ENCODE results near the gene CEP89.
"Not testable (repeated sequence)": the region's sequence is repeated elsewhere in the genome, so short reads cannot be mapped to it uniquely, and the experiment has no call there.

Gene CEP89

DNA sequence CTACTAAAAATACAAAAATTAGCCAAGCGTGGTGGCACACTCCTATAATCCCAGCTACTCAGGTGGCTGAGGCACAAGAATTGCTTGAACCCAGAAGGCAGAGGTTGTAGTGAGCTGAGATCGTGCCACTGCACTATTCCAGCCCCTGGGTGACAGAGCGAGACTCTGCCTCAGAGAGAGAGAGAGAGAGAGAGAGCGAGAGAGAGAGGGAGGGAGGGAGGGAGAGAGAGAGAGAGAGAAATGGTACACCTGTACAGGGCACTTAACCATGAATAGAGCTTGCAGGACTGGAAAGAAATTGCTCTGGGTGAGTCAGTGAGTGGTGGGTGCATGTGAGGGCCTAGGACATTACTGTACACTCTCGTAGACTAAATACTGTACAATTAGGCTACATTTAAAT is 61.7 kb downstream of the CEP89 start:
- DNase-seq: no peak
- in situ Hi-C loops (cut with HindIII; ENCODE audit: low pct_ligation_motif_present, low pct_unique_long_range_greater_than_20kb, low sequenced_read_pairs): no loop called here

DNA sequence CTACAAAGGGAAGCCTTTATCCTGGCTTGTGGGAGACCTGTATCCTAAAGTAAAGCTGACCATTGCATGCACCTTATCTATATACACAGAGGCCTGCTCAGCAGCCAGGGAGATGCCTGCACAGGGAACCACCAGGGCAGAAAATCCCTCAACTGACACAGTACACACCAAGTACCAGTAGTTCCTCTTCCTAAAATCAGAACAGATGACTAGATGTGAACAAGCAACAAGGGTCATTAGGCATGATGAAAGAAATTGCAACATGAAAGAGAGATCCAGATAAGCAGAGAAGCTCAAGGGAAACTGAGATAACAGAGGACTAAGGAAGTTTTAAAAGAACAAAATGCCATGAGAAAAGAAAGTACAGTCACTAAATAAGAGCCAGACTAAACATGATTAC is 62.5 kb downstream of the CEP89 start:
- in situ Hi-C loops (cut with HindIII; ENCODE audit: low pct_ligation_motif_present, low pct_unique_long_range_greater_than_20kb, low sequenced_read_pairs): no loop called here
- no peak for DNase-seq

DNA sequence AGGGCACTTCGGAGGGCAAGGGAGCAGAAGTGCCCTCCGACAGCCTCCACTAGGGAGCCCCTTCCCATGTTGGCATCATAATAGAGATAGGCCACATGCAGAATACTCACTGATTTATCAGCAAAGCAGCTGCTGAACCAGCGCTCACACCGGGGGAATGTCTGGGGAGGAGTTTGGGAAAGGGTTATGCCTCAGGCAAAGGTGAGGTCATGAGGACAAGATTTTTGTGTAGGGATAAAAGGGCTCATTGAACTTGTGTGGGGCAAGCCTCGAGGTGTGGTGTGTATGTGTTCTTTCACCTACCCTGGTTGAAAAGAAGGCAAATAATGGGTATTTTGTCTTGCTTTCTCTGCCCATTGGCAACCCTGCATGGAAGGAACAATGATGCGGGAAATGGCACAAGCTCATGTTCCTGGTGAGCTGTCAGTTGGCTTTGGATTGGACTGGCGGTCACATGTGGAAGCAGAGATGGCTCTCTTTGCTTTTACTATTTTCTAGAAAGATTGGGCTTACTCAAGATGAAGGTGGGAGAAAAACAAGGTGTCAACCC is 63.0 kb downstream of the CEP89 start:
- in situ Hi-C loops (cut with HindIII; ENCODE audit: low pct_ligation_motif_present, low pct_unique_long_range_greater_than_20kb, low sequenced_read_pairs): no loop called here
- no peak for DNase-seq

DNA sequence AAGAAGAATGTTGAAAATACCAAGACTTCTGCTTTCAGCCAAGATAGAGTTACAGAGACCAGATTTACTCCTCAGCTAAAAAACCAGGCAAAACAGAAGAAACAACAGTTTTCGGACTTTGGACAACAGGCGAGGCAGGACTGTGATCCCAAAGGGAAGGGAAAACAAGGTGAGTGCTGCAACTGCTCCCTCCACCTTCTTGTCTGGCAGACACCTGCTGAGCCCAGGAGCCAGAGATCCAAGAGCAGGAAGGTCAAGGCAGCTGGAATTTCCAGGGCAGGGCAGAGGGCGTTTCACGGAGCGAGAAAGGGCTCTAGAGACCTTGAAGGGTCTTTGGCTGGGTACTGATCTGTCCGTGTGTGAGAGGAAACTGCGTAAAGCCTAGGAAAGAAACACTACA is 69.3 kb downstream of the CEP89 start:
- DNase-seq: no peak
- in situ Hi-C loops (cut with HindIII; ENCODE audit: low pct_ligation_motif_present, low pct_unique_long_range_greater_than_20kb, low sequenced_read_pairs): no loop called here

DNA sequence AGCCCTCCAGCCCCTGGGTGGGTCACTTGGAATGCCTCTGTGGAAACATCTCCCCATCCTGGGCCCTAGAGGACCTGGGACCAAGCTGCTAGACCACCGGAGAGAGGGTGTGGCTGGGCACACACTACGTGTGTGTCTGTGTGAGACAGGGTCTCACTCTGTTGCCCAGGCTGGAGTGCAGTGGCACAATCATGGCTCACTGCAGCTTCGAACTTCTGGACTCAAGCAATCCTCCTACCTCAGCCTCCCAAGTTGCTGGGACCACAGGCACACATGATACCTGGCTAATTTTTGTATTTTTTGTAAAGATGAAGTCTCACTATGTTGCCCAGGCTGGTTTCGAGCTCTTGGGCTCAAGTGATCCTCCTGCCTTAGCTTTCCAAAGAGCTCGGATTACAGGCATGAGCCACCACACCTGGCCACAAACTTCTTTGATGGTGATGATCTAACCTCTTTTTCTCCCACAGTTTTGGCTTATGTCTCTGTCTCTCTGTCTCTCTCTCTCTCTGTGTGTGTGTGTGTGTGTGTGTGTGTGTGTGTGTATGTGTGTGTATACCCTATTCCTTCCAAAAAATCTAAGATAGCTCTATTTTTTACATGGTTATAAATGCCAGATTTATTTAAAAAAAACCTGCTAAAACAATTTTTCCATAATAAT is 70.1 kb downstream of the CEP89 start:
- in situ Hi-C loops (cut with HindIII; ENCODE audit: low pct_ligation_motif_present, low pct_unique_long_range_greater_than_20kb, low sequenced_read_pairs): no loop called here
- DNase-seq: no peak

DNA sequence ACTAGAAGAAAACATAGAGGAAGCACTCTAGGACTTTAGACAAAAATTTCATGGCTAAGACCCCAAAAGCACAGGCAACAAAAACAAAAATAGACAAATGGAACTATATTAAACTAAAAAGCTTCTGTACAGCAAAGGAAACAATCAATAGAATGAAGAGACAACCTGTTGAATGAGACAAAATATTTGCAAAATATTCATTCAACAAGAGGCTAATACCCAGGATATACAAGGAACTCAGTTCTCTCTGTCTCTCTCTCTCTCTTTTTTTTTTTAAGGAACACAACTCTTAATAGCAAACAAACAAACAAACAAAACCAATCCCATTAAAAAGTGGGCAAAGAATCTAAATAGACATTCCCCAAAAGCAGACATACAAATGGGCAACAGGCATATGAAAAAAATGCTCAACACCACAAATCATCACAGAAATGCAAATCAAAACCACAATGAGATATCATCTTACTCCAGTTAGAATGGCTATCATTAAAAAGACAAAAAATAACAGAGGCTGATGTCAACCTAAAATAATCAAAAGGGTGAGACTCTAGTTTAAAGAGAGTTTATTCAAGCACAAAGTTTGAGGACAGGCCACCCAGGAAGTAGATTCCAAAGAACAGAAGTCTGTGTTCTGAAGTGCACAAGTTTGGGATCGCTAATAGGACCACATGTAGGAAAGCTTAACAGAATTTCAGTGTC is 75.1 kb downstream of the CEP89 start:
- DNase-seq: no peak
- in situ Hi-C loops (cut with HindIII; ENCODE audit: low pct_ligation_motif_present, low pct_unique_long_range_greater_than_20kb, low sequenced_read_pairs): no loop called here

DNA sequence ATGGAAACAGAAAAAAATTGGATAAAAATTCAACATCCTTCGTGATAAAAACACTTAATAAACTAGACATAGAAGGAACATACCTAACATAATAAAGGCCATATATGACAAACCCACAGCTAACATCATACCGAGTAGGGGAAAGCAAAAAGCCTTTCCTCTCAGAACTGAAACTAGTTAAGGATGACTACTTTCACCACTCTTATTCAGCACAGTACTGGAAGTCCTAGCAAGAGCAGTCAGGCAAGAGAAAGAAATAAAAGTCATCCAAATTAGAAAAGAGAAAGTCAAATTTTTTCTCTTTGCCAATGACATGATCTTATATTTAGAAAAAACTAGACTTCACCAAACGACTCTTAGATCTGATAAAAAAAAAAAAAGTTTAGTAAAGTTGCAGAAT is 76.4 kb downstream of the CEP89 start:
- in situ Hi-C loops (cut with HindIII; ENCODE audit: low pct_ligation_motif_present, low pct_unique_long_range_greater_than_20kb, low sequenced_read_pairs): no loop called here
- DNase-seq: no peak

DNA sequence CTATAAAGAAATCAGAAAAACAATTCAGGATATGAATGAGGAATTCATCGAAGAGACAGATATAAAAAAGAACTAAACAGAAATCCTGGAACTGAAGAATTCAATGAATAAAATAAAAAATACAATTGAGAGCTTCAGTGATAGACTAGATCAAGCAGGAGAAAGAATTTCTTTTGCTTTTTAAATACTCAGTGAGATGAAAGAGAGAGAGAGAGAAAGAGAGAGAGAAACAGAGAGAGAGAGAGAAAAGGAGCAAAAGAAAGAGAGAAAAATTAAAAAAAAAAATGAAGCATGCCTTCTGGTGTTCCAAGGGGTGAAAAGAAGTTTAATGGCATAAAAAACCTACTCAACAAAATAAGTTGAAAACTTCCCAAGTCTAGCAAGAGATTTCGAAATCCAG is 80.1 kb downstream of the CEP89 start:
- in situ Hi-C loops (cut with HindIII; ENCODE audit: low pct_ligation_motif_present, low pct_unique_long_range_greater_than_20kb, low sequenced_read_pairs): no loop called here
- no peak for DNase-seq

DNA sequence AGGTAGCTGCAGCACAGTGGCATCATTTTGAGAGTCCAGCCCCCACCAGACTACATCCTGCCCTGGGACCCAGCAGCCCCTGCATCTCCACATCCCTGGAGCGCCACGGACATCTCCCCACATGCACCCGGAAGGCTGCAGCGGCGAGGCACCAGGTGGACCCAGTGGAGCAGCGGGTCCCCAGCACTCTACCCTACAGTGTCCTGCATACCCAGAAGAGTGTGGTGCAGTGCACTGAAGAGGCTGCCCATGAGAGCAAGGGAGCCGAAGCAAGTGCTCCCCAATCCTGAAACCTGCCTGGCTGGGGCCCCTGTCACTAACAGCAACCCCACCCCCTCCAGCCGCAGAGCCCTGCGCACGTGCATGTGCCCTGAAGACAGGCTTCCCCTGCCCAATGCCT is 80.9 kb downstream of the CEP89 start:
- DNase-seq: no peak
- in situ Hi-C loops (cut with HindIII; ENCODE audit: low pct_ligation_motif_present, low pct_unique_long_range_greater_than_20kb, low sequenced_read_pairs): no loop called here

DNA sequence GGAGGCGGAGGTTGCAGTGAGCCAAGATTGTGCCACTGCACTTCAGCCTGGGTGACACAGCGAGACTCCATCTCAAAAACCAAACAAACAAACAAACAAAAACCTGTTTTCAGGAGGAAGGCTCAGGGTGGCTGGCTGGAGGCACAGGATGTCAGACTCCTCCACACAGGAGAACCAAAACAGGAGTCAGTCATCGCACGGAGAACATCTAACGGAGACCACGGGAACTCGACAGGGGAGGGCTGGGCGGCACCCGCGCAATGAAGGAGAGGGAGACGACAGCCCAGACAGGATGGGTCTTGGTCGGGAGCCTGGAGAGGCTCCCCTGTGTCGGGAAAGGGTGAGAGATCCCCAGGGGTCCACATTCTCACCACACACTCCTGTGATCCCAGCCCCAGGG is 81.4 kb downstream of the CEP89 start:
- no peak for DNase-seq
- in situ Hi-C loops (cut with HindIII; ENCODE audit: low pct_ligation_motif_present, low pct_unique_long_range_greater_than_20kb, low sequenced_read_pairs): no loop called here

DNA sequence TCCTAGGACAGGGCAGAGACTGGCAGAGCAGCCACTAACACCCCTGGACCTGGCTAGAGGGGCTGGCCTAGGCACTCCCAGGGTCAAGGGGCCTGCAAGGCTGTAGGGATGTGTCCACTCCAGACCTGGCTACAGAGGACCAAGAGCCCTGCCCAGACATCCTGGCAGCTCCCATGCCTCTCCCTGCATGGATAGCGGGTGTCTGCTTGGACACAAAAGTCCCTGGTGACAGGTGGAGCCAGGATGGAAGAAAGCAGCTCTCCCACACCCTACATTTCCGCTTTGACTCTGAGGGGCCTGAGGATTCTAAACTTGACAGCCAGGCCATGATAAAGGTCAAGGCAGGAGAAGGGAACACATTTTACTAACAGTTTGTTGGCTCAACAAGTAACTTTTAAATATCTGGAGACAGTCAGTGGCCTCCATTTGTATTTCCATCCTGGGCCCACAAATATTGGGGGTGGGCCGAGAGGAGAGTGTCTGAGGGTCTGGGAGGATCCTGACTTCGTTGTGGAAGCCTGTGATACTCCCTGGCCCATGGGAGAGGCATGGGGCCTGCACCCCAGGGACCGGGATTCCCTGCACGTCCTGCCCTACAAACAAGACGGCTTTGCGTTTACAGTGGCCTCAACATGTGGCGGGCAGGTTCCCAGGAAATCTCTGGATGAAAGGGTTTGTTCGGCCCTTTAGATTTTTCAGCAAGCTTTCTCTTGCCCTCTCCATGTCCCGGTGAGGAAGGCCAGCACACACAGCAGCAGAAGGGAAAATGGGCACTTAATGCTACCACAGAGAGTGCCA is 82.4 kb downstream of the CEP89 start:
- no peak for DNase-seq
- in situ Hi-C loops (cut with HindIII; ENCODE audit: low pct_ligation_motif_present, low pct_unique_long_range_greater_than_20kb, low sequenced_read_pairs): no loop called here

DNA sequence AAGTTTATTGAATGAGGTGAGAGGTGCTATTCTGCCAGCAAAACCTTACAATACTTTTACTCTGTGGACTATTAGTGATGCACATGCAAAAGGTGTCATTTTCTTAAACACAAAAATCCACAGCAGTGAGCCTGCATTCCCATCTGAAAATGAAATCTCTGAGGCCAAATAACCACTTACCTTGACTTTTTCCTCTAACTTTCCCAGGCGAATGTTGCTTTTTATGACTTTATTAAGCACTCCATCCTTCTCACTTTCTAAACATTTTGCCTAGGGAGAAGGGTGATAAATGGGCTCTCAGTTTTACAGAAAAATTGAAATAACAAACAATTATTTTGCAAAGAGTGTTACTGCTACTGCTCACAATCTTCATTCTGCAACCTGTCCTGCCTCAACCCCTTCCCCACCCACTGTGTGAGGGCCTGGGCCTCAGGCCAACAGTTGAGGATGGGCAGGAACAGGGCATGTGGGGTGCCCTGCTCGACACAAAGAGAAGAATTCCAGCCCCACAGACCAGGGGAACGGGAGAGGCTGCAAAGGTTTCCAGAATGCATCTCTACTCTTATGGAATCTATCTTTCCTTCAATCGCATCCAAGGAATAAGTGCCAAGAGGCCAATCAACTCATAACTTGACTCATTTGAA is 84.1 kb downstream of the CEP89 start:
- no peak for DNase-seq
- in situ Hi-C loops (cut with HindIII; ENCODE audit: low pct_ligation_motif_present, low pct_unique_long_range_greater_than_20kb, low sequenced_read_pairs): no loop called here

DNA sequence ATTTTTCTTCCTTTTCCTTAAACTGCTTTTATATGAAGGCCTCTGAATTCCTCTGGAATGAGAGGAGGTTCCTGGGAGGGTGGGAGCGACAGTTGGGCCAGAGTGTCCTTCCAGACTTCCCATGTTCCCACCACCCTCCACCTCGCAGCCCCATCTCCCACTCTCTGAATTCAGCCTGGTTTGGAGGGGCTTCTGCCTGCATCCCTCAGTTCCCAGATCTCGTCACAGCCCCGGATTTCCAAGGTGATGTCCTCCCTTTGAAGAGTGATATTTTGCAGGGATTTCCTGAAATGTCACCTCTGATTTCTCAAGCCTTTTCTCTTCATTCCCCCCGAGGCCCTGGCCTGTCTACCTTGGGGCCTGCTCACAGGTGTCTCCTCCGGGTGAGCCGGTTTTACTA is 85.5 kb downstream of the CEP89 start:
- DNase-seq: no peak
- in situ Hi-C loops (cut with HindIII; ENCODE audit: low pct_ligation_motif_present, low pct_unique_long_range_greater_than_20kb, low sequenced_read_pairs): no loop called here

DNA sequence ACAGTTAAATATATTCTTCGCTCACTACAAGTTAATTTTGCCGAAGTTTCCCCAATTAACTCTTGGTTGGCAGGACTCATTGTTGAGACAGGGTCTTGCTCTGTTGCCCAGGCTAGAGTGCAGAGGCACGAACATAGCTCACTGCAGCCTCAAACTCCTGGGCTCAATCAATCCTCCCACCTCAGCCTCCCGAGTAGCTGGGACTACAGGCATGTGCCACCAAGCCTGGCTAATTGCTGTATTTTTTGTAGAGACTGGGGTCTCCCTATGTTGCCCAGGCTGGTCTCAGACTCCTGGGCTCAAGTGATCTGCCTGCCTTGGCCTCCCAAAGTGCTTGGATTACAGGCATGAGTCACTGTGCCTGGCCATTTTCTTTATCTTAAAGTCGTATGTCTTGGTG is 86.5 kb downstream of the CEP89 start:
- in situ Hi-C loops (cut with HindIII; ENCODE audit: low pct_ligation_motif_present, low pct_unique_long_range_greater_than_20kb, low sequenced_read_pairs); DNase-seq: not testable (repeated sequence)

DNA sequence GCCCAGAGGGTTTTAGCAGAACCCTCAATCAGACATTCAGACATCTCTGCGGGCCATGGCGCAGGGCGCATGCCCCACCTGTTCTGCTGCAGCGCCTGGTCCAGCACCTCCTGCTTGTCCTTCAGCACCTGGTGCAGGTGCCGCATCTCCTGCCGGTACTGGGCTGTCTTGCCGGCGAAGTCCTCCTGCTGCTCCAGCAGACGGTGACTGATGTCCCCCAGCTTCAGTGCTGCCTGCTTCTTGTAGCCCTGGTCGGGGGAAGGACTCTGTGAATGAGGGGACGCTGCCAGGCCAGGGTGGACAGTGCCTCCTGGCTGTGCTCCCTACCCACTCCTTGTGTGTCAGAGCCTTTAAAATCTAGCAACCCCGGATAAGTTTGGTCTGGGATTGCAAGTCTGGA is 90.0 kb downstream of the CEP89 start:
- DNase-seq: no peak
- in situ Hi-C loops (cut with HindIII; ENCODE audit: low pct_ligation_motif_present, low pct_unique_long_range_greater_than_20kb, low sequenced_read_pairs): no loop called here

DNA sequence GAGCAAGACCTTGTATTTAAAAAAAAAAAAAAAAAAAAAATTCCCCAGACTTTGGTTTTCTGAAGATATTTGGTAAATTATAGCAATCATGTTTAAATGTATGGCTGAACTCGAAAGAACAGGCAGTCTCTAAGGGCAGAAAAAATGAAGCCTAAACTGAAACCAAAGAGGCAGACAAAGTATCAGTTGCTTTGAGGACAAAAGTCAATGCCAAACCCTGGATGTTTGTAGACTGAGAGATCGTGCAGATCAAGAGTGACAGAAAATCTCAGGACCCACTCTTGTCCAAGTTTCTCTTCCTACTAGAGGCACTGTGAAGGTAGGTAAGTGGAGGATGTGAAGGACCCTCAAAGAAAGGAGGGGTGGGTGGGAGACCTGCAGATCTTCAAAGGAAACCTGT is 91.1 kb downstream of the CEP89 start:
- no peak for DNase-seq
- in situ Hi-C loops (cut with HindIII; ENCODE audit: low pct_ligation_motif_present, low pct_unique_long_range_greater_than_20kb, low sequenced_read_pairs): no loop called here

DNA sequence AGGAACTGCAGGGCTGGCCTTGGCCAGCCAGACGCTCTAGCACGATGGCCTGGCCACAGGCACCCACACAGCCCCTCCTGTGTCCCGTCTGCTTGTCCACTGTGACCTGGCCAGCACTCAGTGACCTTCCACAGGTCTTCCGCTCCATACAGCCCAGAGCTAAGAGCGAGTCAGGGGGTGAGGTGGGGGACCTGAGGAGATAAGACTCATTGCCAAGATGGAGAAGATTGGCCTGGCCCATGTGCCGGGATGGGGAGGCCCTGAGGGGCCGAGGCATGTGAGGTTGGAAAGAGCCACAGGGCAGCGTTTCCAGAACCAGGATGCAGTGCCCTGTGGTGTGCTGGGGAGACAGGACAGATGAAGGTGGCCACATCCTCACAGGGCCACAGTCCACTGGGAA is 92.0 kb downstream of the CEP89 start:
- in situ Hi-C loops (cut with HindIII; ENCODE audit: low pct_ligation_motif_present, low pct_unique_long_range_greater_than_20kb, low sequenced_read_pairs): no loop called here
- DNase-seq: no peak

DNA sequence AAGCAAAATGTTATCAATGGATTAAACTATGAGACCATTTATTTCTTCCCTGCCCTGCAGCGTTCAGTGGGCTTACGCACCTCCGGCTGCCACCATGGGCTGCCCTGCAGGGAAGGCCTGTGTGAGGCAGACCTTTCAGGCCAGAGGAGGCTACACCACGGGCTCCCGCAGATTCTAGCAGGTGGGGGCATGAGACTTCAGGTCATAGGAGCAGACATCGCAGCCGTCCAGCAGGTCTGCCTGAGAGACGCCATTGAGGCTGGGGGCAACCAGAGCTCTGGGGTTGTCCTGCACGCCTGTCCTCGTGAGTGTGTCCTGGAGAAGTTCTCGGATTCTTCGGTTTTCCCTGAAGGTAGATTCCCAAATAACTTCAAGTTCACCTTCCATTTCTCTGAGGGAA is 92.8 kb downstream of the CEP89 start:
- DNase-seq: no peak
- in situ Hi-C loops (cut with HindIII; ENCODE audit: low pct_ligation_motif_present, low pct_unique_long_range_greater_than_20kb, low sequenced_read_pairs): no loop called here

Measured in ACHN (cell line).